Activated CD8-positive, alpha-beta T cell treated with anti-CD3 and anti-CD28 coated beads for 36 hours (primary cell): ENCODE results near the gene B4GALT2. TPM values are rescaled to one million over a fixed set of nuclear protein-coding genes. Genes with fewer than 3 reads are reported as not detected.

Source experiments
- ATAC-seq: fragments of 200-7000 bp; cut with Tn5 transposase; one replicate; pipeline ENCODE4 v1.10.0; 2021; ENCODE audit warnings: mild to moderate bottlenecking, moderate library complexity
- CTCF ChIA-PET: fragments of 350-600 bp; sonication (Branson Sonifier 250); formaldehyde crosslinking; loops from one replicate; lab custom pipeline; 2021; ENCODE audit warnings: antibody characterized with exemption; lab: Charles Lee
- POLR2A ChIA-PET: fragments of 350-600 bp; sonication (Branson Sonifier 250); formaldehyde crosslinking; loops from one replicate; lab custom pipeline; 2021; ENCODE audit warnings: antibody characterized with exemption; lab: Charles Lee
- DNase-seq: peaks from one replicate; pipeline ENCODE4 v3.0.0-alpha.2; 2020
- H3K27ac Mint-ChIP-seq: one replicate; pipeline ENCODE4 v1.8.0; 2021; ENCODE audit warnings: mild to moderate bottlenecking, mixed read lengths
- H3K27me3 Mint-ChIP-seq: one replicate; pipeline ENCODE4 v1.8.0; 2021; ENCODE audit warnings: mixed read lengths
- H3K36me3 Mint-ChIP-seq: one replicate; pipeline ENCODE4 v1.8.0; 2021; ENCODE audit warnings: low read depth, mixed read lengths
- H3K4me1 Mint-ChIP-seq: one replicate; pipeline ENCODE4 v1.8.0; 2021; ENCODE audit warnings: low read depth, mixed read lengths
- H3K4me3 Mint-ChIP-seq: one replicate; pipeline ENCODE4 v1.8.0; 2021; ENCODE audit warnings: mild to moderate bottlenecking, moderate library complexity, mixed read lengths
- H3K9me3 Mint-ChIP-seq: one replicate; pipeline ENCODE4 v1.8.0; 2021; ENCODE audit warnings: mixed read lengths
- CTCF ChIP-seq: fragments of 200-600 bp; IDR thresholded peaks from one replicate; pipeline ENCODE4 v1.8.0; 2022; ENCODE audit warnings: antibody characterized with exemption, mild to moderate bottlenecking
- intact Hi-C: fragments of 100-400 bp; cut with micrococcal nuclease; formaldehyde crosslinking; loops from one replicate; pipeline ENCODE4 v1.10.0; 2022
- total RNA-seq, 2 experiments: library from RNA; stranded (reverse); gene quantifications; one replicate each; pipeline ENCODE4 v1.2.3, GENCODE V29; 2021

Gene B4GALT2
- total RNA-seq, 2 experiments from 2014 or later = 35.4 to 35.5 TPM

- Mint-ChIP-seq H3K27ac (no peak overlapping the region), H3K4me3 (no peak overlapping the region)
- no peak for ATAC-seq
Observed at GRCh38 chr1:43935711-43936427, 43.1 kb upstream of the B4GALT2 start.

GRCh38 chr1:43936431-43937151, 42.4 kb upstream of the B4GALT2 start:
- intact Hi-C loops = no loop called here

More at GRCh38 chr1:43935711-43936427, 43.1 kb upstream of the B4GALT2 start:
- intact Hi-C loops = loop anchor here (2.0 kb wide), 1 partner anchor 173 kb away; no protein-coding TSS in a partner anchor
- ChIA-PET CTCF (interaction anchor here (0.9 to 12.8 kb wide), 45 partner anchors 10 to 709 kb away, joined by 3 to 307 read pairs (median 7); partner anchors contain the start of genes ATP6V0B, CCDC24, IPO13 and KDM4A), POLR2A (interaction anchor here (1.1 to 1.8 kb wide), 2 partner anchors 12 to 29 kb away, joined by 3 to 4 read pairs; no protein-coding TSS in a partner anchor)
- H3K4me1 Mint-ChIP-seq = peaks cover 18% of the 10 kb centered on the region
- no peak for DNase-seq
- H3K27me3 Mint-ChIP-seq = peaks cover 25% of the 10 kb centered on the region
- H3K9me3 Mint-ChIP-seq = no peaks in the 10 kb centered on the region
- H3K36me3 Mint-ChIP-seq = peaks cover 1% of the 10 kb centered on the region
- TF ChIP-seq CTCF = no peak

GRCh38 chr1:43937179-43937865, 41.7 kb upstream of the B4GALT2 start:
- Mint-ChIP-seq H3K27me3 (peaks cover 25% of the 10 kb centered on the region), H3K9me3 (no peaks in the 10 kb centered on the region), H3K4me1 (peaks cover 18% of the 10 kb centered on the region), H3K4me3 (no peak overlapping the region), H3K36me3 (peaks cover 1% of the 10 kb centered on the region), H3K27ac (no peak overlapping the region)
- intact Hi-C loops = no loop called here
- no peak for DNase-seq
- no peak for TF ChIP-seq CTCF
- POLR2A ChIA-PET = interaction anchor here (0.7 to 1.0 kb wide), 2 partner anchors 8 to 125 kb away, joined by 3 read pairs; no protein-coding TSS in a partner anchor
- ATAC-seq = no peak
- CTCF ChIA-PET = interaction anchor here (1.0 to 12.8 kb wide), 4 partner anchors 9 to 170 kb away, joined by 3 to 307 read pairs (median 94); partner anchors contain the start of gene IPO13

More at GRCh38 chr1:43936431-43937151, 42.4 kb upstream of the B4GALT2 start:
- Mint-ChIP-seq H3K36me3 (peaks cover 1% of the 10 kb centered on the region), H3K4me3 (peak overlapping the region; percentile 55), H3K9me3 (no peaks in the 10 kb centered on the region), H3K27me3 (peaks cover 25% of the 10 kb centered on the region), H3K27ac (no peak overlapping the region), H3K4me1 (peaks cover 18% of the 10 kb centered on the region)
- POLR2A ChIA-PET = interaction anchor here (0.7 to 1.0 kb wide), 2 partner anchors 9 to 124 kb away, joined by 3 read pairs; no protein-coding TSS in a partner anchor
- ATAC-seq (peak; percentile 40), DNase-seq (peak; percentile 27)
- no peak for TF ChIP-seq CTCF
- CTCF ChIA-PET = interaction anchor here (0.6 to 12.8 kb wide), 5 partner anchors 10 to 407 kb away, joined by 3 to 307 read pairs (median 12); partner anchors contain the start of gene IPO13

- ATAC-seq (no peak), DNase-seq (no peak)
- Mint-ChIP-seq H3K4me3 (no peak overlapping the region), H3K9me3 (no peaks in the 10 kb centered on the region), H3K4me1 (peaks cover 14% of the 10 kb centered on the region), H3K27me3 (peaks cover 14% of the 10 kb centered on the region), H3K36me3 (peaks cover 1% of the 10 kb centered on the region), H3K27ac (no peak overlapping the region)
- CTCF ChIA-PET = interaction anchor here (1.3 to 12.8 kb wide), 4 partner anchors 8 to 171 kb away, joined by 3 to 307 read pairs (median 3); no protein-coding TSS in a partner anchor
- no peak for TF ChIP-seq CTCF
- intact Hi-C loops = no loop called here
- POLR2A ChIA-PET = no interaction called here
Observed at GRCh38 chr1:43938383-43938782, 40.6 kb upstream of the B4GALT2 start.
